Suprapubic skin (tissue), 4 donors: ENCODE results near the gene PRSS1. TPM values are rescaled to one million over a fixed set of nuclear protein-coding genes. Genes with fewer than 3 reads are reported as not detected.

Source experiments
- DNase-seq, 2 donors: peaks; one replicate each; pipeline ENCODE4 v3.0.0-alpha.2; 2019; ENCODE audit warnings: low spot score in 2 of 2
- H3K27ac ChIP-seq: fragments of 200-600 bp; sonication (generic); one replicate; pipeline ENCODE4 v1.5.1; 2019
- H3K27me3 ChIP-seq: fragments of 200-600 bp; sonication (generic); one replicate; pipeline ENCODE4 v1.5.1; 2019
- H3K36me3 ChIP-seq: fragments of 200-600 bp; sonication (generic); one replicate; pipeline ENCODE4 v1.5.1; 2019
- H3K4me1 ChIP-seq: fragments of 200-600 bp; sonication (generic); one replicate; pipeline ENCODE4 v1.5.1; 2019
- H3K4me3 ChIP-seq: fragments of 200-600 bp; sonication (generic); one replicate; pipeline ENCODE4 v1.5.1; 2019; ENCODE audit warnings: mild to moderate bottlenecking
- H3K9me3 ChIP-seq: fragments of 200-600 bp; sonication (generic); one replicate; pipeline ENCODE4 v1.5.1; 2019
- CTCF ChIP-seq, 2 donors: fragments of 200-600 bp in 1 of 2; fragments of 450-650 bp in 1 of 2; sonication (generic) in 1 of 2; IDR thresholded peaks; one replicate each; pipeline ENCODE4 v1.5.1; 2016 to 2019; ENCODE audit warnings: antibody characterized with exemption in 2 of 2, mild to moderate bottlenecking in 1 of 2, moderate library complexity in 1 of 2
- EP300 ChIP-seq: sonication (generic); formaldehyde crosslinking; IDR thresholded peaks from one replicate; pipeline ENCODE4 v1.6.1; 2017; ENCODE audit warnings: antibody characterized with exemption
- POLR2A ChIP-seq, 2 donors: fragments of 450-650 bp; IDR thresholded peaks; one replicate each; pipeline ENCODE4 v1.6.1; 2017; ENCODE audit warnings: antibody characterized with exemption in 2 of 2, mild to moderate bottlenecking in 2 of 2, moderate library complexity in 2 of 2
- POLR2AphosphoS5 ChIP-seq, 3 donors: sonication (generic); formaldehyde crosslinking; IDR thresholded peaks; one replicate each; pipeline ENCODE4 v1.6.1; 2017; ENCODE audit warnings: antibody characterized with exemption in 3 of 3
- WGBS: methylation state at CpG from one replicate; pipeline ENCODE4 v1.1.5; 2018; 5-methylcytosine and 5-hydroxymethylcytosine counted together
- total RNA-seq, 4 donors: library from RNA; depleted of rRNA; stranded (reverse); fragments of >200 nt; gene quantifications; one replicate each; pipeline ENCODE4 v1.1.0, GENCODE V29; 2016

Gene PRSS1
- total RNA-seq, 4 donors from 2014 or later, result not detected

- no peak for DNase-seq
- H3K4me1 ChIP-seq, result peaks cover 13% of the 10 kb centered on the region
- H3K4me3 ChIP-seq, result no peak overlapping the region
- no peaks in the 10 kb centered on the region for H3K9me3 ChIP-seq
- WGBS, result 92% methylated on average over 2 of the region's 2 CpGs
- TF ChIP-seq EP300, result no peak
- no peak for TF ChIP-seq POLR2AphosphoS5 (IDR thresholded peaks at IDR 0.05)
- TF ChIP-seq POLR2A (IDR thresholded peaks at IDR 0.05), result no peak
- no peak for TF ChIP-seq CTCF (IDR thresholded peaks at IDR 0.05)
- H3K36me3 ChIP-seq, result no peaks in the 10 kb centered on the region
- H3K27ac ChIP-seq, result no peak overlapping the region
- H3K27me3 ChIP-seq, result peaks cover 21% of the 10 kb centered on the region
Measured at GRCh38 chr7:142792593-142792992, 43.3 kb downstream of the PRSS1 start.

GRCh38 chr7:142793156-142793555 is 43.9 kb downstream of the PRSS1 start:
- 85% methylated on average over 5 of the region's 5 CpGs for WGBS
- TF ChIP-seq POLR2AphosphoS5 (IDR thresholded peaks at IDR 0.05) (no peak), POLR2A (IDR thresholded peaks at IDR 0.05) (no peak)

GRCh38 chr7:142795339-142795863 is 46.1 kb downstream of the PRSS1 start:
- peaks cover 18% of the 10 kb centered on the region for H3K4me1 ChIP-seq
- H3K36me3 ChIP-seq, result no peaks in the 10 kb centered on the region
- no peak overlapping the region for H3K4me3 ChIP-seq
- DNase-seq, result peak in 1 of 2 donors; percentile 28
- H3K27ac ChIP-seq, result no peak overlapping the region
- H3K27me3 ChIP-seq, result peaks cover 48% of the 10 kb centered on the region
- 57% methylated on average over 5 of the region's 5 CpGs for WGBS
- no peak for TF ChIP-seq POLR2AphosphoS5 (IDR thresholded peaks at IDR 0.05)
- no peak for TF ChIP-seq POLR2A (IDR thresholded peaks at IDR 0.05)
- no peak for TF ChIP-seq CTCF (IDR thresholded peaks at IDR 0.05)
- TF ChIP-seq EP300, result no peak
- no peaks in the 10 kb centered on the region for H3K9me3 ChIP-seq

More at GRCh38 chr7:142793156-142793555, 43.9 kb downstream of the PRSS1 start:
- Histone ChIP-seq H3K27ac (no peak overlapping the region), H3K36me3 (no peaks in the 10 kb centered on the region), H3K9me3 (no peaks in the 10 kb centered on the region), H3K27me3 (peaks cover 26% of the 10 kb centered on the region), H3K4me3 (no peak overlapping the region), H3K4me1 (peaks cover 18% of the 10 kb centered on the region)
- DNase-seq, result no peak

GRCh38 chr7:142796001-142796500 is 46.8 kb downstream of the PRSS1 start:
- Histone ChIP-seq H3K4me1 (peaks cover 18% of the 10 kb centered on the region), H3K9me3 (no peaks in the 10 kb centered on the region), H3K36me3 (no peaks in the 10 kb centered on the region), H3K4me3 (no peak overlapping the region), H3K27me3 (peaks cover 48% of the 10 kb centered on the region), H3K27ac (no peak overlapping the region)
- TF ChIP-seq POLR2AphosphoS5 (IDR thresholded peaks at IDR 0.05) (no peak), POLR2A (IDR thresholded peaks at IDR 0.05) (no peak), CTCF (IDR thresholded peaks at IDR 0.05) (no peak), EP300 (no peak)
- peak in 1 of 2 donors; percentile 48 for DNase-seq
- 59% methylated on average over 9 of the region's 9 CpGs for WGBS

- Histone ChIP-seq H3K27ac (no peak overlapping the region), H3K4me3 (peak overlapping the region; percentile 50)
- WGBS, result 13% methylated on average over 9 of the region's 74 CpGs
Measured at GRCh38 chr7:142796501-142797390, 47.5 kb downstream of the PRSS1 start.

More at GRCh38 chr7:142796501-142797390, 47.5 kb downstream of the PRSS1 start:
- Histone ChIP-seq H3K4me1 (peaks cover 18% of the 10 kb centered on the region), H3K27me3 (peaks cover 48% of the 10 kb centered on the region), H3K36me3 (no peaks in the 10 kb centered on the region), H3K9me3 (no peaks in the 10 kb centered on the region)
- TF ChIP-seq POLR2A (IDR thresholded peaks at IDR 0.05) (no peak), POLR2AphosphoS5 (IDR thresholded peaks at IDR 0.05) (no peak), CTCF (IDR thresholded peaks at IDR 0.05) (no peak), EP300 (no peak)
- DNase-seq, result peak in 1 of 2 donors; percentile 59
